ENCODE data around the gene CAMK2G. TPM values are rescaled to one million over a fixed set of nuclear protein-coding genes. Genes with fewer than 3 reads are reported as not detected.
A peak's percentile ranks its signal among the peaks of the same experiment; 100 is the strongest.

CAMK2G gene
- total RNA-seq, 2 donors from 2014 or later, result 20.9 to 21.7 TPM

DNA sequence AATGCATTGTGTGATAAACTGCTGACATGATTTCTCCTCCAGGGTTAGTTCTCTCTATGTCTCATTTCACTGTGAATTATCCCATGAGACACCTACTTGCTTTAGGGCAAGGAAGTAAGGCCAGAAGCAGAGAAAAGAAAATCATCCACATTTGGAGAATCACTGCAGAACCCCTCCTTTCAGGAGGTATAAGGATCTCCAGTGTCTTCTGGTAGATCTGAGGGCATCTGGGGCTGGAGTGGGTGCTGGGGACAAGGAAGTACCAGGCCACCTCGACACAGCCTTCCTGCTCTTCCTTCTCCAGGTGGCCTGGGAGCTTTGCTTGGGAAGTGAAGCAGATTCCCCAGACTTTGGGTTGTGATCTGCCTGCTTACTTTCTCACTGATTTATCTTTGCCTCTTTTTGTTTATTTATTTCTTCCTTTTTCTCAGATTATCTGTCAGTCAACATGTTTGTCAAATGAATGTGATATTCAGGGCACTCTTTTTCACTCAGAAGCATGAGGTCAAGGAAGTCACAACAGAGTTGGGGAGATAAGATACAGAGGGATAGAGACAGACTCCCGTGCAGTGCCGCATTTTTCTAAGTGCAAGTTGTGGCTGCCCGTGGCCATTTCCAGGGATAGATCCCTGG lies 12.4 kb upstream of the CAMK2G start:
- TF ChIP-seq, protein P1, sequence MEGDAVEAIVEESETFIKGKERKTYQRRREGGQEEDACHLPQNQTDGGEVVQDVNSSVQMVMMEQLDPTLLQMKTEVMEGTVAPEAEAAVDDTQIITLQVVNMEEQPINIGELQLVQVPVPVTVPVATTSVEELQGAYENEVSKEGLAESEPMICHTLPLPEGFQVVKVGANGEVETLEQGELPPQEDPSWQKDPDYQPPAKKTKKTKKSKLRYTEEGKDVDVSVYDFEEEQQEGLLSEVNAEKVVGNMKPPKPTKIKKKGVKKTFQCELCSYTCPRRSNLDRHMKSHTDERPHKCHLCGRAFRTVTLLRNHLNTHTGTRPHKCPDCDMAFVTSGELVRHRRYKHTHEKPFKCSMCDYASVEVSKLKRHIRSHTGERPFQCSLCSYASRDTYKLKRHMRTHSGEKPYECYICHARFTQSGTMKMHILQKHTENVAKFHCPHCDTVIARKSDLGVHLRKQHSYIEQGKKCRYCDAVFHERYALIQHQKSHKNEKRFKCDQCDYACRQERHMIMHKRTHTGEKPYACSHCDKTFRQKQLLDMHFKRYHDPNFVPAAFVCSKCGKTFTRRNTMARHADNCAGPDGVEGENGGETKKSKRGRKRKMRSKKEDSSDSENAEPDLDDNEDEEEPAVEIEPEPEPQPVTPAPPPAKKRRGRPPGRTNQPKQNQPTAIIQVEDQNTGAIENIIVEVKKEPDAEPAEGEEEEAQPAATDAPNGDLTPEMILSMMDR (conservative IDR thresholded peaks at IDR 0.05), result no peak
- no peaks in the 10 kb centered on the region for H3K36me3 ChIP-seq (ENCODE audit: control insufficient read depth, insufficient read depth, low read length)
- no peak overlapping the region for H3K9ac ChIP-seq (ENCODE audit: extremely low read depth, low read length, poor library complexity, severe bottlenecking)
- Mint-ChIP-seq H3K36me3 (ENCODE audit: low read depth) (no peaks in the 10 kb centered on the region), H3K27ac (no peak overlapping the region), H3K27me3 (ENCODE audit: insufficient read depth) (no peaks in the 10 kb centered on the region), H3K9me3 (no peaks in the 10 kb centered on the region), H3K4me3 (no peak overlapping the region), H3K4me1 (peaks cover 12% of the 10 kb centered on the region)
- DNase-seq, result peak; percentile 62
- H3K4me3 ChIP-seq (ENCODE audit: low read length), result no peak overlapping the region
- WGBS, 2 experiments (ENCODE audit: insufficient coverage in 1 of 2, insufficient read length in 1 of 2), result 61 to 81% methylated on average over 3 to 4 of the region's 4 CpGs
- no peaks in the 10 kb centered on the region for H3K9me3 ChIP-seq (ENCODE audit: control insufficient read depth, low read length)
- no peak overlapping the region for H3K27ac ChIP-seq (ENCODE audit: low read depth, low read length)
- peaks cover 12% of the 10 kb centered on the region for H3K4me1 ChIP-seq (ENCODE audit: control insufficient read depth, insufficient read depth, low read length)
- H3K27me3 ChIP-seq (ENCODE audit: control insufficient read depth, insufficient read depth, low read length, poor library complexity, severe bottlenecking), result no peaks in the 10 kb centered on the region

DNA sequence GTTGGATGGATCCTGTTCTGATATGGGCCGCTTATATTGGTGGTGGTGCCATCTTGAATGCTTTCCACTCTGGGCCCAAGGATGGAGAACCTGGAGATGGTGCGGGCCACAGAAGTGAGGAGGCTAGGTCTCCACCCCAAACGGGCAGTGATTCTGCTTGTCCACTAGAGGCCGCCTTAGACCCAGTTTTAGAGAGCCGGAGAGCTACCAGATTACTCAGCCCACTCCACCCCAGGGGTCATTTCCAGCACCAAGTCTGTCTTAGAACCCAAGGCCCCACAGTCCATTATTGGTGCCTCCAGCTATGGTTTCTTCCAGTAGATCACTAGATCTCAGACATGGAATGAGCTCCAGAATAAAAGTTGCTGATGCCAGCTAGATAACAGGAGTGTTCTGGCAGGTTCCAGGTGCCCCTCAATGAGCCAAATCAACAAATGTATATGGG lies 11.8 kb upstream of the CAMK2G start:
- peaks cover 12% of the 10 kb centered on the region for H3K4me1 Mint-ChIP-seq
- no peak overlapping the region for H3K4me3 ChIP-seq (ENCODE audit: low read length)

DNA sequence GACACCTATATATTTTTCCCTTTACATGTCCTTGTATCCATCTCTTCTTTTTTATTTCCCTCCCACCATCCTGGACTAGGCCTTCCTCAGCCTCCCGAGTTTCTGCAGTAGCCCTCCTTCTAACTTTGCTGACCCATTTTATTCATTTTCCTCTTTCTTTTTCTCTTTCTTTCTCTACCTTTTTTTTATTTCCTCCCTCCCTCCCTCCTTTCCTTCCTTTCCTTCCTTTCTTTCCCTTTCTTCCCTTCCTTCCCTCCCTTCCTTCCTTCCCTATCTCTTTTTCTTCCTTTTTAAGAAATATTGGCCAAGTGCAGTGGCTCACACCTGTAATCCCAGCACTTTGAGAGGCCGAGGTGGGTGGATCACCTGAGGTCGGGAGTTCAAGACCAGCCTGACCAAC lies 9.7 kb upstream of the CAMK2G start:
- Histone ChIP-seq H3K9me3 (ENCODE audit: control insufficient read depth, low read length) (no peaks in the 10 kb centered on the region), H3K9ac (ENCODE audit: extremely low read depth, low read length, poor library complexity, severe bottlenecking) (no peak overlapping the region), H3K4me3 (ENCODE audit: low read length) (no peak overlapping the region), H3K27ac (ENCODE audit: low read depth, low read length) (no peak overlapping the region), H3K36me3 (ENCODE audit: control insufficient read depth, insufficient read depth, low read length) (no peaks in the 10 kb centered on the region), H3K4me1 (ENCODE audit: control insufficient read depth, insufficient read depth, low read length) (peaks cover 12% of the 10 kb centered on the region), H3K27me3 (ENCODE audit: control insufficient read depth, insufficient read depth, low read length, poor library complexity, severe bottlenecking) (no peaks in the 10 kb centered on the region)
- TF ChIP-seq, protein P1 (conservative IDR thresholded peaks at IDR 0.05), result no peak
- Mint-ChIP-seq H3K9me3 (no peaks in the 10 kb centered on the region), H3K27me3 (ENCODE audit: insufficient read depth) (peaks cover 13% of the 10 kb centered on the region), H3K4me3 (no peak overlapping the region), H3K4me1 (peaks cover 17% of the 10 kb centered on the region), H3K36me3 (ENCODE audit: low read depth) (no peaks in the 10 kb centered on the region), H3K27ac (no peak overlapping the region)
- 91 to 92% methylated on average over 3 of the region's 3 CpGs for WGBS, 2 experiments (ENCODE audit: insufficient coverage in 1 of 2, insufficient read length in 1 of 2)
- DNase-seq, result no peak

More for the DNA sequence above, 11.8 kb upstream of the CAMK2G start:
- whole genome bisulfite sequencing, 2 experiments (ENCODE audit: insufficient coverage in 1 of 2, insufficient read length in 1 of 2), result 0 to 11% methylated on average over 1 to 5 of the region's 5 CpGs
- Histone ChIP-seq H3K9ac (ENCODE audit: extremely low read depth, low read length, poor library complexity, severe bottlenecking) (no peak overlapping the region), H3K27me3 (ENCODE audit: control insufficient read depth, insufficient read depth, low read length, poor library complexity, severe bottlenecking) (no peaks in the 10 kb centered on the region), H3K27ac (ENCODE audit: low read depth, low read length) (no peak overlapping the region), H3K36me3 (ENCODE audit: control insufficient read depth, insufficient read depth, low read length) (no peaks in the 10 kb centered on the region), H3K4me1 (ENCODE audit: control insufficient read depth, insufficient read depth, low read length) (peaks cover 12% of the 10 kb centered on the region), H3K9me3 (ENCODE audit: control insufficient read depth, low read length) (no peaks in the 10 kb centered on the region)
- peak; percentile 93 for DNase-seq
- TF ChIP-seq, protein P1 (conservative IDR thresholded peaks at IDR 0.05), result peak; percentile 91
- H3K36me3 Mint-ChIP-seq (ENCODE audit: low read depth), result no peaks in the 10 kb centered on the region
- H3K27me3 Mint-ChIP-seq (ENCODE audit: insufficient read depth), result no peaks in the 10 kb centered on the region
- H3K4me3 Mint-ChIP-seq, result no peak overlapping the region
- no peaks in the 10 kb centered on the region for H3K9me3 Mint-ChIP-seq
- no peak overlapping the region for H3K27ac Mint-ChIP-seq

Data from endodermal cell (in vitro differentiated cells).